Gastroesophageal sphincter (tissue), 4 donors: ENCODE results near the gene TRO. TPM values are rescaled to one million over a fixed set of nuclear protein-coding genes. Genes with fewer than 3 reads are reported as not detected.

Experiments used
- ATAC-seq: fragments of 150-250 bp; one replicate; pipeline ENCODE4 v1.9.1; 2016; ENCODE audit warnings: mild to moderate bottlenecking, moderate library complexity
- H3K27ac ChIP-seq, 4 donors: fragments of 200-600 bp; sonication (generic) in 3 of 4; 1 replicate in 3 of 4; 2 replicates in 1 of 4; pipeline ENCODE4 v1.5.1; 2016 to 2019
- H3K27me3 ChIP-seq: fragments of 200-600 bp; sonication (generic); one replicate; pipeline ENCODE4 v1.5.1; 2019
- H3K36me3 ChIP-seq, 2 donors: fragments of 200-600 bp; sonication (generic); one replicate each; pipeline ENCODE4 v1.5.1; 2019; ENCODE audit warnings: control low read depth in 1 of 2
- H3K4me1 ChIP-seq, 3 donors: fragments of 200-600 bp; sonication (generic); 1 replicate in 2 of 3; 2 replicates in 1 of 3; pipeline ENCODE4 v1.5.1; 2016 to 2019; ENCODE audit warnings: control low read depth in 2 of 3
- H3K4me3 ChIP-seq, 2 donors: fragments of 200-600 bp; sonication (generic); one replicate each; pipeline ENCODE4 v1.5.1; 2019; ENCODE audit warnings: mild to moderate bottlenecking in 1 of 2, moderate library complexity in 1 of 2
- H3K9me3 ChIP-seq, 3 donors: fragments of 200-600 bp; sonication (generic); one replicate each; pipeline ENCODE4 v1.5.1; 2017 to 2019; ENCODE audit warnings: control low read depth in 2 of 3
- CTCF ChIP-seq, 4 experiments: fragments of 200-600 bp in 2 of 4; fragments of 450-650 bp in 2 of 4; sonication (generic) in 1 of 4; IDR thresholded peaks; one replicate each; pipeline ENCODE4 v1.5.1; 2017 to 2019; ENCODE audit warnings: antibody characterized with exemption in 4 of 4, mild to moderate bottlenecking in 2 of 4, moderate library complexity in 2 of 4
- EP300 ChIP-seq: sonication (generic); formaldehyde crosslinking; IDR thresholded peaks from one replicate; pipeline ENCODE4 v1.6.1; 2017; ENCODE audit warnings: antibody characterized with exemption, mild to moderate bottlenecking
- POLR2A ChIP-seq, 2 donors: fragments of 450-650 bp; IDR thresholded peaks; one replicate each; pipeline ENCODE4 v1.6.1; 2017; ENCODE audit warnings: antibody characterized with exemption in 2 of 2, mild to moderate bottlenecking in 2 of 2, moderate library complexity in 1 of 2
- POLR2AphosphoS5 ChIP-seq: sonication (generic); formaldehyde crosslinking; IDR thresholded peaks from one replicate; pipeline ENCODE4 v1.6.1; 2017; ENCODE audit warnings: antibody characterized with exemption
- WGBS, 2 donors: methylation state at CpG; one replicate each; pipeline ENCODE4 v1.1.5; 2018; ENCODE audit warnings: low coverage in 1 of 2; 5-methylcytosine and 5-hydroxymethylcytosine counted together
- total RNA-seq, 4 donors: library from RNA; depleted of rRNA; stranded (reverse); fragments of >200 nt; gene quantifications; one replicate each; pipeline ENCODE4 v1.1.0, GENCODE V29; 2016

TRO gene
- total RNA-seq, 4 donors from 2014 or later: 3.4 to 9.7 (median 6.6) TPM

GRCh38 chrX:54930291-54931049, 9.8 kb downstream of the TRO start:
- TF ChIP-seq CTCF (IDR thresholded peaks at IDR 0.05) (no peak), EP300 (no peak), POLR2AphosphoS5 (no peak), POLR2A (IDR thresholded peaks at IDR 0.05) (no peak)
- H3K27me3 ChIP-seq: no peaks in the 10 kb centered on the region
- H3K4me1 ChIP-seq: no peaks in the 10 kb centered on the region
- peak; percentile 20 for ATAC-seq
- H3K4me3 ChIP-seq: no peak overlapping the region
- H3K36me3 ChIP-seq: peaks cover 0 to 53% of the 10 kb centered on the region in 2 donors
- H3K27ac ChIP-seq: no peak overlapping the region
- WGBS, 2 donors: 100% methylated on average over 2 of the region's 17 CpGs; no CpG with 5 or more reads in 1 of the 2 donors
- no peaks in the 10 kb centered on the region for H3K9me3 ChIP-seq

- 55% methylated on average over 2 of the region's 2 CpGs; no CpG with 5 or more reads in 1 of the 2 donors for WGBS, 2 donors
- H3K9me3 ChIP-seq: no peaks in the 10 kb centered on the region
- peaks cover 0 to 52% of the 10 kb centered on the region in 2 donors for H3K36me3 ChIP-seq
- no peaks in the 10 kb centered on the region for H3K4me1 ChIP-seq
- H3K4me3 ChIP-seq: no peak overlapping the region
- H3K27me3 ChIP-seq: no peaks in the 10 kb centered on the region
- no peak for ATAC-seq
- H3K27ac ChIP-seq: no peak overlapping the region
- TF ChIP-seq CTCF (IDR thresholded peaks at IDR 0.05) (no peak), EP300 (no peak), POLR2A (IDR thresholded peaks at IDR 0.05) (no peak), POLR2AphosphoS5 (no peak)
Observed at GRCh38 chrX:54931107-54931506, 10.5 kb downstream of the TRO start.

GRCh38 chrX:54933150-54933826, 12.7 kb downstream of the TRO start:
- 89% methylated on average over 5 of the region's 10 CpGs; no CpG with 5 or more reads in 1 of the 2 donors for WGBS, 2 donors

GRCh38 chrX:54934058-54934457, 13.4 kb downstream of the TRO start:
- Histone ChIP-seq H3K36me3 (peaks cover 0 to 22% of the 10 kb centered on the region in 2 donors), H3K27ac (no peak overlapping the region), H3K9me3 (no peaks in the 10 kb centered on the region), H3K4me3 (no peak overlapping the region), H3K27me3 (no peaks in the 10 kb centered on the region), H3K4me1 (no peaks in the 10 kb centered on the region)
- no peak for ATAC-seq
- TF ChIP-seq POLR2A (IDR thresholded peaks at IDR 0.05) (no peak), CTCF (IDR thresholded peaks at IDR 0.05) (no peak), POLR2AphosphoS5 (no peak), EP300 (no peak)
- 67% methylated on average over 1 of the region's 6 CpGs; no CpG with 5 or more reads in 1 of the 2 donors for WGBS, 2 donors

More at GRCh38 chrX:54933150-54933826, 12.7 kb downstream of the TRO start:
- Histone ChIP-seq H3K27ac (no peak overlapping the region), H3K4me1 (no peaks in the 10 kb centered on the region), H3K4me3 (no peak overlapping the region), H3K27me3 (no peaks in the 10 kb centered on the region), H3K36me3 (peaks cover 0 to 30% of the 10 kb centered on the region in 2 donors), H3K9me3 (no peaks in the 10 kb centered on the region)
- no peak for ATAC-seq
- TF ChIP-seq CTCF (IDR thresholded peaks at IDR 0.05): no peak
- TF ChIP-seq POLR2A (IDR thresholded peaks at IDR 0.05): no peak
- no peak for TF ChIP-seq POLR2AphosphoS5
- TF ChIP-seq EP300: no peak
